Naive B cell (primary cell): ENCODE results near the gene KLHDC8A. TPM values are rescaled to one million over a fixed set of nuclear protein-coding genes. Genes with fewer than 3 reads are reported as not detected.
A peak's percentile ranks its signal among the peaks of the same experiment; 100 is the strongest.
"Not testable (repeated sequence)": the region's sequence is repeated elsewhere in the genome, so short reads cannot be mapped to it uniquely, and the experiment has no call there.

Experiments
- ATAC-seq, 2 donors: fragments of 150-1000 bp; cut with Tn5 transposase; 2 replicates each; pipeline ENCODE4 v1.10.0; 2021; ENCODE audit warnings: low read depth in 2 of 2, mild to moderate bottlenecking in 2 of 2, moderate library complexity in 2 of 2
- DNase-seq: peaks from one replicate; pipeline ENCODE4 v3.0.0; 2022
- H3K27ac Mint-ChIP-seq, 6 donors: one replicate each; pipeline ENCODE4 v1.8.0; 2020 to 2022; ENCODE audit warnings: mild to moderate bottlenecking in 6 of 6, mixed read lengths in 6 of 6, moderate library complexity in 5 of 6, inconsistent platforms in 2 of 6
- H3K27me3 Mint-ChIP-seq, 3 donors: one replicate each; pipeline ENCODE4 v1.8.0; 2021 to 2022; ENCODE audit warnings: mixed read lengths in 3 of 3, mild to moderate bottlenecking in 1 of 3
- H3K36me3 Mint-ChIP-seq, 2 donors: one replicate each; pipeline ENCODE4 v1.8.0; 2020 to 2022; ENCODE audit warnings: mixed read lengths in 2 of 2, inconsistent platforms in 1 of 2, mild to moderate bottlenecking in 1 of 2
- H3K4me1 Mint-ChIP-seq, 3 donors: one replicate each; pipeline ENCODE4 v1.8.0; 2020 to 2022; ENCODE audit warnings: mixed read lengths in 3 of 3, inconsistent platforms in 1 of 3, mild to moderate bottlenecking in 1 of 3, moderate library complexity in 1 of 3
- H3K4me3 Mint-ChIP-seq, 8 donors: one replicate each; pipeline ENCODE4 v1.8.0; 2020 to 2022; ENCODE audit warnings: mild to moderate bottlenecking in 8 of 8, mixed read lengths in 8 of 8, moderate library complexity in 8 of 8, inconsistent platforms in 2 of 8
- H3K9me3 Mint-ChIP-seq, 7 donors: one replicate each; pipeline ENCODE4 v1.8.0; 2020 to 2022; ENCODE audit warnings: mixed read lengths in 7 of 7, mild to moderate bottlenecking in 5 of 7, inconsistent platforms in 2 of 7, moderate library complexity in 1 of 7
- polyA plus RNA-seq, 6 donors: library from polyadenylated mRNA; unstranded; fragments of 300-500 nt; fragmentation: Illumina TruSeq; gene quantifications; one replicate each; pipeline ENCODE4 v1.2.3, GENCODE V29; 2021; ENCODE audit warnings: low read depth in 6 of 6

KLHDC8A gene
- polyA plus RNA-seq: 1 to 10 TPM in 1 of 6 donors, under 1 TPM in 4, not detected in 1; 0.26 to 1.3 (median 0.77) TPM

DNA sequence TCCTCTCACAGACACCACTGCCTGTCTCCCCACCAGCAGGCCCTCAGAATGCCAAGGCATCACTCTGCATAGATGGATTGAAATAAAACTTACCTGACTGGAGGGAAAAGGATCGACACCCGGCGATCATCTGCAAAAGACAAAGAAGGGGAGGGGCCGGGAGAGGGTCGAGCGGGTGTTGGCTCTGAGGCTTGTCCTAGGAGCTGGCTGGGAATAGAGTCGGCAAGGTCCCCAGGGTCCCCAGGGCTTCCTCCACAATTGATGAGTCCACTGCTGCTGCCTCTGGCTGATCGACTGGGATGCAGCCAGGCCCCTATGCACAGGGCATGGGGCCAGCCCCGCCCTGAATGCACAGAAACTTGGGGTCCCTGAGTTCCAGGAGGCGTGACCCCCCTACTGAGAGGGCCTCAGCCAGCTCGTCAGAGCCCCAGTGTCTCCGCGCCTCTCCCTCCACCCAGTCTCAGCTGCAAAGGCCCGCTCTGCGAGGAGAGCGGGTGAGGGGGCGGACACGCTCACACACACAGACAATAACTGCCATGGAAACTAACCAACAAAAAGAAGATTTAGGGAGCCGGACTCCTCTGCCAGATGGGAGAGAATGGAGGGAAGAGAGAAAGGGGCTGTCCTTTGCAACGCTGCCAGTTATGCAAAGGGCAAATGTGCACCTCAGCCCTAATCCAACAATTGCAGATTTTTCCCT, at the start of gene KLHDC8A:
KLHDC8A (minus strand) TSS at position 483 of the 700 bp plus-strand sequence. CDS start 13,318 bp downstream, outside the sequence.
- peak; percentile 46 to 47 for ATAC-seq

DNA sequence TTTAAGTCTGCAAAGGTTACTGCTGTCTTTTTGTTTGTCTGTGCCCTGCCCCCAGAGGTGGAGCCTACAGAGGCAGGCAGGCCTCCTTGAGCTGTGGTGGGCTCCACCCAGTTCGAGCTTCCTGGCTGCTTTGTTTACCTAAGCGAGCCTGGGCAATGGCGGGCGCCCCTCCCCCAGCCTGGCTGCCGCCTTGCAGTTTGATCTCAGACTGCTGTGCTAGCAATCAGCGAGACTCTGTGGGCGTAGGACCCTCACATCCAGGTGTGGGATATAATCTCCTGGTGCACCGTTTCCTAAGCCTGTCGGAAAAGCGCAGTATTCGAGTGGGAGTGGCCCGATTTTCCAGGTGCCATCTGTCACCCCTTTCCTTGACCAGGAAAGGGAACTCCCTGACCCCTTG, 49.5 kb upstream of the KLHDC8A start:
- ATAC-seq, H3K4me3 Mint-ChIP-seq, H3K27ac Mint-ChIP-seq, H3K4me1 Mint-ChIP-seq, H3K9me3 Mint-ChIP-seq, DNase-seq: not testable (repeated sequence)
- Mint-ChIP-seq H3K27me3 (peaks cover 20 to 43% (median 34%) of the 10 kb centered on the region in 3 donors), H3K36me3 (peaks cover 0 to 18% of the 10 kb centered on the region in 2 donors)

More for the DNA sequence above, at the start of gene KLHDC8A:
- Mint-ChIP-seq H3K36me3 (no peaks in the 10 kb centered on the region), H3K9me3 (no peaks in the 10 kb centered on the region), H3K4me1 (peaks cover 11 to 20% (median 17%) of the 10 kb centered on the region in 3 donors), H3K27ac (peak within 1 kb of the TSS in 2 of 6 donors; percentile 2 to 81), H3K27me3 (peaks cover 16 to 41% (median 17%) of the 10 kb centered on the region in 3 donors), H3K4me3 (no peak within 1 kb of the TSS)
- DNase-seq: no peak

GRCh38 chr1:205404484-205404883, 47.8 kb upstream of the KLHDC8A start:
- H3K27me3 Mint-ChIP-seq: peaks cover 12 to 29% (median 19%) of the 10 kb centered on the region in 3 donors
- H3K4me3 Mint-ChIP-seq, H3K27ac Mint-ChIP-seq, H3K36me3 Mint-ChIP-seq, ATAC-seq, H3K4me1 Mint-ChIP-seq, H3K9me3 Mint-ChIP-seq, DNase-seq: not testable (repeated sequence)

DNA sequence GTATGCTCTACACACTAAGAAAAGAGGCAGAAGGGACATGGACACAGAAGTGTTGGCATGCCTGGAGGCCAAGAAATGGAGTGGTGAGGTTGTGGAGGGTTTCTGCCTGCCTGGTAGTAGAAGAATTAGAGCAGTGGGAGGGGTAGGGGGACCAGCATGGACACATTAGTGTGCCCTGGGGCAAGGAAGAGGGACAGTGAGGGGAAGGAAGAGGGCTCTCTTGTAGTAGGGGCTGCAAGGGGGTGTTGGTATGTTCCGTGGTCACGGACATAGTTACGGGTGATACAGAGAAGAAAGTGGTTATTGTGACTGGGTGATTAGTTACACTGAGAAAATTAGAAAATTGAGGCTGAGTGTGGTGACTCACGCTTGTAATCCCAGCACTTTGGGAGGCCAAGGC, 41.9 kb upstream of the KLHDC8A start:
- no peak overlapping the region for H3K27ac Mint-ChIP-seq
- no peak for DNase-seq
- peaks cover 0 to 9% (median 4%) of the 10 kb centered on the region in 3 donors for H3K27me3 Mint-ChIP-seq
- H3K9me3 Mint-ChIP-seq: peaks cover 0 to 7% (median 0%) of the 10 kb centered on the region in 7 donors
- H3K4me3 Mint-ChIP-seq: no peak overlapping the region
- H3K36me3 Mint-ChIP-seq: no peaks in the 10 kb centered on the region
- peaks cover 0 to 5% (median 0%) of the 10 kb centered on the region in 3 donors for H3K4me1 Mint-ChIP-seq
- ATAC-seq: no peak

GRCh38 chr1:205396967-205397616, 40.4 kb upstream of the KLHDC8A start:
- H3K27ac Mint-ChIP-seq: no peak overlapping the region
- DNase-seq (peak; percentile 18), ATAC-seq (peak in 1 of 2 donors; percentile 59)
- H3K9me3 Mint-ChIP-seq: peaks cover 0 to 7% (median 0%) of the 10 kb centered on the region in 7 donors
- H3K4me1 Mint-ChIP-seq: peaks cover 0 to 5% (median 0%) of the 10 kb centered on the region in 3 donors
- no peak overlapping the region for H3K4me3 Mint-ChIP-seq
- peaks cover 9 to 21% (median 14%) of the 10 kb centered on the region in 3 donors for H3K27me3 Mint-ChIP-seq
- no peaks in the 10 kb centered on the region for H3K36me3 Mint-ChIP-seq

- H3K36me3 Mint-ChIP-seq: no peaks in the 10 kb centered on the region
- H3K27ac Mint-ChIP-seq: no peak overlapping the region
- H3K4me3 Mint-ChIP-seq: no peak overlapping the region
- H3K27me3 Mint-ChIP-seq: peaks cover 14 to 33% (median 19%) of the 10 kb centered on the region in 3 donors
- H3K4me1 Mint-ChIP-seq: peaks cover 0 to 5% (median 0%) of the 10 kb centered on the region in 3 donors
- DNase-seq (no peak), ATAC-seq (no peak)
- peaks cover 0 to 5% (median 0%) of the 10 kb centered on the region in 7 donors for H3K9me3 Mint-ChIP-seq
These were observed 38.9 kb upstream of the KLHDC8A start for GRCh38 chr1:205395616-205396015.

DNA sequence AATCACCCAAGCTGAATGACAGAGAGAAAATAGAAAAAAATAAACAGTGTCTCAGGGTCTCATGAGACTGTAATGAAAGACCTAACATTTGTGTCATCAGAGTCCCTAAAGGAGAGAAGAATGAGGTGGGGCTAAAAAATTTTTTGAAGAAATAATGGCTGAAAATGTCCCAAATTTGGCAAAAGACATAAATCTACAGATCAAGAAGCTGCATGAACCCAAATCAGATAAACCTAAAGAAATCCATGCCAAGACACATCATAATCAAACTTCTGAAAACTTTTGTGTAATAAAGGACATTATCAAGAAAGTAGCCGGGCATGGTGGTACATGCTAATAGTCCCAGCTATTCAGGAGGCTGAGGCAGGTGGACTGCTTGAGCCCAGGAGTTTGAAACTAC, 35.9 kb upstream of the KLHDC8A start:
- Mint-ChIP-seq H3K4me3 (no peak overlapping the region), H3K36me3 (no peaks in the 10 kb centered on the region), H3K4me1 (peaks cover 0 to 5% (median 0%) of the 10 kb centered on the region in 3 donors), H3K27ac (peak overlapping the region in 1 of 6 donors; percentile 52), H3K9me3 (peaks cover 0 to 5% (median 0%) of the 10 kb centered on the region in 7 donors), H3K27me3 (peaks cover 19 to 47% (median 22%) of the 10 kb centered on the region in 3 donors)
- ATAC-seq (no peak), DNase-seq (no peak)

DNA sequence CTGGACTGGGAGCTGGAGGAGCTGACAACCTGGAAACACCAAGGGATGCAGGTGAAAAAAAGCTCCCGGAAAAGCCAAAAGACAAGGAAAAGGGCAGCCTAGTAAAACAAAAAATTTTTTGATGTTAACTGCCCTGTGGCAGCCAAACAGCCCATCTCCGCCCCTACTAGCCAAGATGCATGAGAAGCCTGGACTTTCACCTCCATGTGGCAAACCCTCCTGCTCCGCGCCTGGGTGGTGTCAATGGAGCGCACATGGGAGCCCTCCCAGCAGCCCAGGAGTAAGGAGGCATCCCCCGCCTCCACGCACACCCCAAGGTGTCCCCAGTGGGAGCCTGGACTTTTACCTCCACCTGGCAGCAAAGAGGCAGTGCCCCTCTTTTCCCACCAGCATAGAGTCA, 34.7 kb upstream of the KLHDC8A start:
- Mint-ChIP-seq H3K9me3 (peaks cover 0 to 5% (median 0%) of the 10 kb centered on the region in 7 donors), H3K4me1 (no peaks in the 10 kb centered on the region), H3K27ac (no peak overlapping the region), H3K36me3 (no peaks in the 10 kb centered on the region), H3K4me3 (no peak overlapping the region), H3K27me3 (peaks cover 15 to 47% (median 22%) of the 10 kb centered on the region in 3 donors)
- DNase-seq (no peak), ATAC-seq (no peak)

DNA sequence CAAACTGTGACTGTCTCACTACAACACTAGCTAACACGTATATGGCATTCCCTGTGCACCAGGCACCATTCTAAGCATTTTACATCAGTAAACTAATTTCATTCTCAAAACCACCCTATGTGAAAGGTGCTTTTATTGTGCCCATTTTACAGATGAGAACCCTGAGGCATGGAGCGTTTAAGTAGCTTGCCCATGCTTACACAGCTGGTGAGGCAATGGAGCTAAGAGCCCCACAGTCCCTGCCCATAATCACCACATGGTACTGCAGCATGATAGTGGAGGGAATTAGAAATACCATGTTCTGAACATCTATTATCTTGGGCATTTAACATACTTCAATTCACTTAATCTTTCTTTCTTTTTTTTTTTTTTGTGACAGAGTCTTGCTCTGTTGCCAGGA, 31.1 kb upstream of the KLHDC8A start:
- Mint-ChIP-seq H3K27ac (no peak overlapping the region), H3K4me3 (no peak overlapping the region), H3K9me3 (no peaks in the 10 kb centered on the region), H3K36me3 (no peaks in the 10 kb centered on the region), H3K4me1 (no peaks in the 10 kb centered on the region), H3K27me3 (peaks cover 14 to 34% (median 28%) of the 10 kb centered on the region in 3 donors)
- no peak for DNase-seq
- no peak for ATAC-seq

- not testable (repeated sequence) for DNase-seq, H3K4me3 Mint-ChIP-seq, ATAC-seq, H3K9me3 Mint-ChIP-seq, H3K36me3 Mint-ChIP-seq, H3K27ac Mint-ChIP-seq, H3K4me1 Mint-ChIP-seq
- H3K27me3 Mint-ChIP-seq: peaks cover 15 to 21% (median 16%) of the 10 kb centered on the region in 3 donors
These were observed 26.3 kb upstream of the KLHDC8A start for GRCh38 chr1:205382990-205383389.

DNA sequence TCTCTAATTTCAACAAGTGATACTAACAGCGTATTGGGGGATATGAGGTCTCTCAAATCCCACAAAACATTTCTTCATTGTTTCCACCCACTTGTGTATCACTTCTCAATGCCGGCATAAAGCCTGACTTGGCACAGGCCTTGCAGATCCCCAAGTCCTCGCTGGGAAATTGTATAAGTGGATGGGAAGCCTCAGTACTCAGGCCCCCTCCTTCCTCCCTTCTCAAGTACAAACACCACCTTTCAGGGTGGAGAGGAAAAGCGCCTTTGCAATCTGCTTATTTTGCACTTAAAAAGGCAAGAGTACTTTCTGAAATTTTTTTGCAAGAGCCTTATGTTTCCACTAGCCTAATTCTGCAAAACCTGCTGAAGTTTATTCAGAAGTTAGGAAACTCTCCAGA, 25.8 kb upstream of the KLHDC8A start:
- H3K27ac Mint-ChIP-seq: no peak overlapping the region
- no peak overlapping the region for H3K4me3 Mint-ChIP-seq
- ATAC-seq (no peak), DNase-seq (no peak)
- no peaks in the 10 kb centered on the region for H3K4me1 Mint-ChIP-seq
- no peaks in the 10 kb centered on the region for H3K9me3 Mint-ChIP-seq
- no peaks in the 10 kb centered on the region for H3K36me3 Mint-ChIP-seq
- H3K27me3 Mint-ChIP-seq: peaks cover 15 to 21% (median 18%) of the 10 kb centered on the region in 3 donors

DNA sequence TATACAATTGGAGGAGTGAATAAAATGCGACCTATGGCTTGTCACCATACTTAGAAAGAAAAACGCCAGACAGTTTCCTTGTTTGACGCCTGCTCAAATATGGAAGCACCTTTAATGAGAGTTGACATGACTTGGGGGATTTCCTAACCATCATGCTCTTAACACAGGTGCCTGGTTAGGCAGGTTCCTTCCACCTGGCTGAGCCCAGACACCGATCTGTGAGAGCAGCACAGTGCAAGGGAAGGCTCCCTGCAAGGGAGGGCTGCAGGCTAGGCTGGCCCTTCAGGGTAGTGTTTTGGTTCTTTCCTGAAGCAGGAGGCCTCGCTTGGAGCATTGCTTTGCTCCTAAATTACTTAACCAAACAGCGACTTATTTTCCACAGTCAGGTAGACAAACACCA, 24.6 kb upstream of the KLHDC8A start:
- DNase-seq: no peak
- Mint-ChIP-seq H3K4me1 (no peaks in the 10 kb centered on the region), H3K27ac (no peak overlapping the region), H3K27me3 (peaks cover 21 to 28% (median 23%) of the 10 kb centered on the region in 3 donors), H3K4me3 (no peak overlapping the region), H3K9me3 (no peaks in the 10 kb centered on the region), H3K36me3 (no peaks in the 10 kb centered on the region)
- ATAC-seq: no peak

DNA sequence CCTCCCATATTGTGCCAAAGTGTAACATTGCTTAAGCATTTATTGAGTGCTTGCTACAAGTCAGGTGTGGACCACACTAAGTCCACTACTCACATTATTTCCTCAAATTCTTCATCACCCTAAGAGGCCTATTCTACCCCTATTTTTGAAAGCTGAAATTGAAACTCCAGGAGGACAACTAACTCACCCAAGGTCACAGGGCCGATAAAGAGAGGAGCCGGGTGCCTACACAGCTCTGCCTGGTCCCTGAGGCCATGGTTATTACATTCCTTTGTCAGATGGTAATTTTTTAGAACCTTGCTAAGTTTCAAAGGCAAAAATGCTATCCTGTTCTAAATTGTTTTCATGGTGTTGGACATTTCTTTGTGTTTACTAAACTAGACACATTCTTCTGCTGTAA, 24.2 kb upstream of the KLHDC8A start:
- ATAC-seq: no peak
- no peak overlapping the region for H3K27ac Mint-ChIP-seq
- H3K27me3 Mint-ChIP-seq: peaks cover 21 to 32% (median 25%) of the 10 kb centered on the region in 3 donors
- H3K36me3 Mint-ChIP-seq: no peaks in the 10 kb centered on the region
- no peaks in the 10 kb centered on the region for H3K4me1 Mint-ChIP-seq
- no peaks in the 10 kb centered on the region for H3K9me3 Mint-ChIP-seq
- H3K4me3 Mint-ChIP-seq: no peak overlapping the region
- no peak for DNase-seq

DNA sequence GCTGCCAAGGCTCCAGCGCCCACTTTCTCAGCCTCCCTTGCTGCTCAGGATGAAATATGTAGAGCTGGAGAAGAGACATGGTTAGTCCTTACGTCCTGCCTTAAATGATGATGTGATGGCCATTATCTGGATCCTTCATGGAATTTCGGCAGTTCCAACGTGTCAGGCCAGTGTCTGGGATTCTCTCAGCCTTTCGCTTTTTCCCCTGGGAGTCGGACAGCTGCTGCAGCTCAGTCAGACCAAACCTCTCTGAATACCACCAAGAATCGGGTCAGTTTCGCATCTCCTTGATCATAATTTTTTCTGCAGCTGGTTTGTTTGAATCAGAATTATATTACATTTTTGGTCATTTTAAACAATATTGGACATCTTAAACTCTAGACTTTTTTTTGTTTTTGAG, 22.3 kb upstream of the KLHDC8A start:
- H3K4me1 Mint-ChIP-seq: peaks cover 4 to 6% (median 5%) of the 10 kb centered on the region in 3 donors
- H3K4me3 Mint-ChIP-seq: no peak overlapping the region
- H3K36me3 Mint-ChIP-seq: no peaks in the 10 kb centered on the region

More for the DNA sequence above, 22.3 kb upstream of the KLHDC8A start:
- DNase-seq (no peak), ATAC-seq (no peak)
- Mint-ChIP-seq H3K9me3 (peaks cover 0 to 1% (median 0%) of the 10 kb centered on the region in 7 donors), H3K27ac (no peak overlapping the region), H3K27me3 (peaks cover 26 to 50% (median 34%) of the 10 kb centered on the region in 3 donors)
